HTR-8/SVneo (cell line): ENCODE results near the gene LCN15.
"Not testable (repeated sequence)": the region's sequence is repeated elsewhere in the genome, so short reads cannot be mapped to it uniquely, and the experiment has no call there.

Experiments
- DNase-seq: peaks from one replicate; pipeline ENCODE4 v3.0.0; 2011; ENCODE audit warnings: low spot score, mixed read lengths; ENCODE audit not compliant: insufficient read length
- FAIRE-seq: peaks from 2 replicates; lab custom pipeline; 2011; peaks lifted over from hg19 to GRCh38; lab: Jason Lieb, UNC

The LCN15 gene

GRCh38 chr9:136777359-136777758, 13.0 kb upstream of the LCN15 start:
- DNase-seq = no peak
- no peak for FAIRE-seq

- FAIRE-seq = no peak
- no peak for DNase-seq
Measured at GRCh38 chr9:136776947-136777346, 12.6 kb upstream of the LCN15 start.

- FAIRE-seq (no peak), DNase-seq (no peak)
Measured at GRCh38 chr9:136775191-136775590, 10.9 kb upstream of the LCN15 start.

GRCh38 chr9:136774416-136775045, 10.2 kb upstream of the LCN15 start:
- no peak for DNase-seq
- no peak for FAIRE-seq

- DNase-seq (no peak), FAIRE-seq (no peak)
Measured at GRCh38 chr9:136773386-136774044, 9.2 kb upstream of the LCN15 start.

GRCh38 chr9:136771907-136772415, 7.6 kb upstream of the LCN15 start:
- no peak for DNase-seq
- no peak for FAIRE-seq

- DNase-seq = no peak
- no peak for FAIRE-seq
Measured at GRCh38 chr9:136769710-136770191, 5.4 kb upstream of the LCN15 start.

GRCh38 chr9:136766410-136767120, 2.2 kb upstream of the LCN15 start:
- not testable (repeated sequence) for FAIRE-seq, DNase-seq

GRCh38 chr9:136765745-136766409, 1.6 kb upstream of the LCN15 start:
- not testable (repeated sequence) for FAIRE-seq, DNase-seq

GRCh38 chr9:136765041-136765440, 723 bp upstream of the LCN15 start:
- FAIRE-seq (no peak), DNase-seq (no peak)

GRCh38 chr9:136763649-136764035, 676 bp downstream of the LCN15 start:
- DNase-seq = no peak
- FAIRE-seq = no peak

- FAIRE-seq (no peak), DNase-seq (no peak)
Measured at GRCh38 chr9:136762915-136763648, 1.2 kb downstream of the LCN15 start.

GRCh38 chr9:136762221-136762691, 2.1 kb downstream of the LCN15 start:
- DNase-seq = no peak
- no peak for FAIRE-seq

- DNase-seq (no peak), FAIRE-seq (no peak)
Measured at GRCh38 chr9:136761545-136761981, 2.8 kb downstream of the LCN15 start.

GRCh38 chr9:136760834-136761544, 3.3 kb downstream of the LCN15 start:
- DNase-seq (peak; percentile 72), FAIRE-seq (peak; percentile 62)

- FAIRE-seq = no peak
- DNase-seq = no peak
Measured at GRCh38 chr9:136760424-136760823, 3.9 kb downstream of the LCN15 start.

- FAIRE-seq (no peak), DNase-seq (no peak)
Measured at GRCh38 chr9:136759436-136760325, 4.6 kb downstream of the LCN15 start.

- DNase-seq (no peak), FAIRE-seq (no peak)
Measured at GRCh38 chr9:136759001-136759400, 5.3 kb downstream of the LCN15 start.
